GM12875 (cell line): Measurements from ENCODE around the gene NHERF2.

ENCODE experiments used
- H3K4me3 ChIP-seq: one replicate; pipeline ENCODE4 v1.5.1; 2011; ENCODE audit warnings: low read depth, low read length, control low read depth
- CTCF ChIP-seq: IDR thresholded peaks from 2 replicates; pipeline ENCODE4 v1.5.1; 2011; ENCODE audit warnings: low read depth, mild to moderate bottlenecking, control low read depth, inconsistent platforms, low read length, moderate library complexity, borderline replicate concordance; ENCODE audit not compliant: insufficient read depth

The NHERF2 gene

GRCh38 chr16:2086106-2086742 lies 59.5 kb downstream of the NHERF2 start:
- H3K4me3 ChIP-seq, result no peak overlapping the region
- TF ChIP-seq CTCF, result no peak

- no peak overlapping the region for H3K4me3 ChIP-seq
- no peak for TF ChIP-seq CTCF
Observed at GRCh38 chr16:2086812-2087747, 60.4 kb downstream of the NHERF2 start.

GRCh38 chr16:2087748-2088631 lies 61.3 kb downstream of the NHERF2 start:
- no peak overlapping the region for H3K4me3 ChIP-seq
- TF ChIP-seq CTCF, result no peak
